Stimulated activated CD8-positive, alpha-beta memory T cell treated with anti-CD3 and anti-CD28 coated beads, Interleukin-12 subunit alpha, Interleukin-12 subunit beta, amount 100 ng/mL, for 4 hours (primary cell): ENCODE measurements around the gene SLC4A7.
"Not testable (repeated sequence)": the region's sequence is repeated elsewhere in the genome, so short reads cannot be mapped to it uniquely, and the experiment has no call there.

ENCODE experiments used
- DNase-seq: peaks from one replicate; pipeline ENCODE4 v3.0.0-alpha.2; 2020; ENCODE audit warnings: low read depth

SLC4A7 gene

DNA sequence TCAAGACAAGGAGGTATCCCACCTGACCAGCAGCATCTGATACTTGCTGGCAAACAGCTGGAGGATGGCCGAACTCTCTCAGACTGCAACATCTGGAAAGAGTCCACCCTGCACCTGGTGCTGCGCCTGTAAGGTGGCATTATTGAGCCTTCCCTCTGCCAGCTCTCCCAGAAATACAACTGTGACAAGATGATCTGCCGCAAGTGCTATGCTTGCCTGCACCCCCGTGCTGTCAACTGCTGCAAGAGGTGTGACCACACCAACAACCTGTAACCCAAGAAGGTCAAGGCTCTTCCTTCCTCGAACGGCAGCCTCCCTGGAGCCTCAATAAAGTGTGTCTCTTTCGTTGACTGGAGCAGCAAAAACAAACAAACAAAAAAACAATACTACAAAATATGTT, 2.2 kb upstream of the SLC4A7 start:
- no peak for DNase-seq

DNA sequence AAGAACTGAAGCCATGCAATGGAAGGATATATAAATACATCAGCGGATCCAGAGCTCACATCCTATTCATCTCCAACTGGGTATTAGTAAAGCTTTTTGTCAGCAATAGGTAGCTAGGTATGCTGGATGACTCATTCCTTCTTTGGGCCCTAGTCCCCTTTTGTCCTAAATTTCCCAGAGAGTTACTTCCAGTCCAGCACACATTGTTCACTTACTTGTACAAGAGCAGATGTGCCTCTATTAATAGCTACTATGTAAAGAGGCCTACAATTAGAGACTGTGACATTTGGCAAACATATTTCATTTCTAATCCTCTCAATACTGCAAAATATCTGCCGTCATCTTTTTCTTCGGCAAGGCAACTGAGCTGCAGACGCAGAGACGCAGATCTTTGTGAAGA, 1.7 kb upstream of the SLC4A7 start:
- DNase-seq = no peak

DNA sequence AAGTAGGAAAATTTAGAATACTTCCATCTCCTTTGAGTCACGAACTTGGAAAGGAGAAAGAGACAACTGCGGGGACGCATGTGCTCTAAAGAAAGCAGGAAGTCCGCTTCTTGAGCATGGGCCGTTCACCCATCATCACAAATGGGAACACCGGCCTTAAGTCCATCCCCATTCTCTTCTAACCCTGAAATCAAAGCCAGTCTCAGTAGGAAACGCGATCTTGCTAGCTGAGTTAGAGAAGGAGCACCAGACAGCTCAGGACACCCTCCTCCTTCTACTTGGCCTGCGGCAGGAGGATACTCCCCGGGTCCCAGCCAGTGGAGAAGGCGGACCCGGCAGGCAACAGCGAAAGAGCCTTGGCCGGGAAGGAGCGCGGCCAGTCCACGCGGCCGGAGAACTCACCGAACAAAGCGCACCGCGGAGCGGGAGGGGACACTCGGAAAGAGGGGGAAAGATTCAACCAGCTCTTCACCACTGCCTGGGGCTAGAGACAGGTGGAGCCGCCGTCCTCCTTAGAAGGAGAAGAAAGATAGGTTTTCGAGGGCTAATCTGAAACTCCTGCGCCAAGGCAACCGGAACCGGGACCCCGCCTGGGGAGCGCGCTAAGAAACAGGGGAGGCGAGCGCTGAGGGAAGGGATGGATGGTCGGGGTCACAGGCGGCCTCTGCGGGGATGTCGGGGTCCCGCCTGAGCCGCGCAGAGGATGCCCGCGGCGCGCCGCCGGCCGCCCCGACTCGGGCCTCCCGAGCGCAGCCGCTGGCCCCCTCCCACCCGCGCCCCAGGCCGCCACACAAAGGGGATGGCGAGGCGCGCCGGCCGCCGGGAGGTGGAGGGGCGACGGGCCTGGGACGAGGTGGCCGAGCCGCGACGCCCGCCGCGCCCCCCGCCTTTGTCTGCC, 818 bp downstream of the SLC4A7 start:
- peak; percentile 11 for DNase-seq

DNA sequence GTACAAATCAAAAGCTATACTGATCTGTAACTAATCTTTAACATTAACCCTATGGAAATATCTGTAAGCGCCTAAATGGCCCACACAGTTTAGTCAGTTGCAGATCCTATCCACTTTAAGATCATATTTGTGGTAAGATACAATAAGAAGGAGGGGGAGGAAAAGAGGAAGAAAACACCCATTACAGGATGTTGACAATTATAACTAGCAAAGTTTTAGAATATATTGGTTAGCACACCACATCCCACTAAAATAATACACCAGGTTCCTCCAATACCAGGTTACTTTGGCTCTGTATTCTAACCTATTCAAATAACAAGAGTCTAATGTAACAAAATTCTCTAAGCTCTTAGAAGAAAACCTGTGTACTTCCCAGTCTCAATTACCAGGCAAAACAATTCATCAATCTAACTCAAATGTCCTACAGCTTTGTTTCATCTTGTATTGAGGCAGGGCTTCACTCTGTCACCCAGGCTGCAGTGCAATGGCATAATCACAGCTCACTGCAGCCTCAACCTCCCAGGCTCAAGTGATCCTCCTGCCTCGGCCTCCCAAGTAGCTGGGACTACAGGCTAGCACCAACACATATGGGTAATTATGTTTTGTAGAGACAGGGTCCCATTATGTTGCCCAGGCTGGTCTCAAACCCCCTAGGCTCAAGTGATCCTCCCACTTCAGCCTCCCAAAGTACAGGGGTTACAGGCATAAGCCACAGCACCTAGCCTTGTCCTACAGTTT, 4.2 kb downstream of the SLC4A7 start:
- DNase-seq = no peak

DNA sequence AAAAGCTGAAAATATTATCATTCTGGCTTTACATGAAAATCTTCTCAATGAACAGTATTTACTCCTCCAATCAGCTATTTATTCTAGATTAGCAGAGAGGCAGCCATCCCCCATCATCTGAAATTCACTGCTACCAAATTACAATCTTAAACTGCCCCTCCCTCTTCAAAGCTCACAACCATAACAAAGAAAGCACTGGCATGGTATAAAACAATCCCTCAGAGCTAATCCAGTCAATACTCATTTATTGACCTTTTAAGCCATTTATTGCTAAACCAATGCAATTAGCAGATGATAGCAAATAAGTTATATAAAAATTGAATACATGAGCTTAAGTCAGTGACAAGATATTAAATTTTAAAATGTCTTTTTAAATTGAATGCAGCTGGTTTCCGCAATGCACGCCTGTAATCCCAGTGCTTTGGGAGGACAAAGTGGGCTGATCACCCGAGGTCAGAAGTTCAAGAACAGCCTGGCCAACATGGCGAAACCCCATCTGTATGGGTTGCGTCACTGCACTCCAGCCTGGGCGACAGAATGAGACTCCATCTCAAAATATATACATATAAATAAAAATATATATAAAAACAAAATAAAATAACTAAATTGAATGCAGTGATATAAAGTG, 12.1 kb downstream of the SLC4A7 start:
- no peak for DNase-seq

DNA sequence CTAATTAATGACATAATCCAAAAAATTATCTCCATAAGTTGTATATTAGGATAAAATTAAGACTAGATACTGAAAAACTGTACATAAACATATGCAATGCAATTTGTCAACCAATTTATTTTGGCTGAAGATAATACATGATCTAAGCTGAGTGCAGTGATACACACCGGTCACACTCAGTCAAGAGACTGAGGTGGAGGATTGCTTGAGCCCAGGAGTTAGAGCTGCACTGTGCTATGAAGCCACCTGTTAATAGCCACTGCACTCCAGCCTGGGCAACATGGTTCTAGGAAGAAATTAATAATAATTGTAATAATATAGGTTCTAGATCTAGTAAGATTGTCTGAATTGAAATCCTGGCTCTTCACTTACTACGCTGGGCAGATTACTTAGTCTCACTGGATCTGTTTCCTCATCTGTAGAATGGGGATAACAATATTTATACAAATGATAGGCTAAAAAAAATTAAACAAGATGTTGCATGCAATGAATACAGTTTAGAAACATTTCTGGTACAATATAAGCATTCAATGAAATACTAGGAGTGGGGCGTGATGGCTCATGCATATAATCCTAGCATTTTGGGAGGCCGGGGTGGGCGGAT, 15.8 kb downstream of the SLC4A7 start:
- DNase-seq = no peak

DNA sequence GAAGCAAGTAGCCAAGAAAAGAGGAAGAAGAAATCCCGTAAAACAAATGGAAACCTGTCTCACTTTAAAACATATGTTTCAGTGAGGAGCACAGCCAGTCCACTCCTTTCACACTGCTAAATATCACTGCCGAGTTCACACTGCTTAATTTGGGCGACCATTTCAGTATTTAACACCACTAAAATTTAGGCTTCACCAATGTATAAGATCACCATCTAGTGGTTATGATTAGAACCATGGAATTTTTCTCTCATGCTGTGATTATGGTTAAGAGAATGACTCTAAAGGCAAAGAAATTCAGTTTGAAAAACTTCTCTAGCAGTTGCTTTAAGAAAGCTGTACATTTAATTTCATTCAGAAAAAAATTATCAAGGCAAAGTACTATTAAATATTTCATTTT, 16.6 kb downstream of the SLC4A7 start:
- no peak for DNase-seq

DNA sequence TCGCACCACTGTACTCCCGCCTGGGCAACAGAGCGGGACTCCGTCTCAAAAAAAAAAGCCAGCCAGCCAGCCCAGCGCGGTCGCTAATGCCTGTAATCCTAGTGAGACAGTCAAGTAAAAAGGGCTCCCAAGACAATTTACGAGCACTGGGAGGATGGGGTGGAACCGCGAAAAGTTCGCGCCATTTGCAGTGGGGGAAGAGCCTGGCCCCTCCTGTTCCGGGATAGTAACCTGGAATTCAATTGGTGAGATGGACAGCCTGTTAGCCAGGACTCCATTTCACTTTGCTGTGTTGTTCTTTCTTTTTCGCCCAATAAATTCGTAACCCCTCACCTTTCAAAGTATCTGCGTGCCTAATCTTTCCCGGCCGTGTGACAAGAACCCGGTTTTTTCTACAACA, 19.5 kb downstream of the SLC4A7 start:
- DNase-seq = no peak

DNA sequence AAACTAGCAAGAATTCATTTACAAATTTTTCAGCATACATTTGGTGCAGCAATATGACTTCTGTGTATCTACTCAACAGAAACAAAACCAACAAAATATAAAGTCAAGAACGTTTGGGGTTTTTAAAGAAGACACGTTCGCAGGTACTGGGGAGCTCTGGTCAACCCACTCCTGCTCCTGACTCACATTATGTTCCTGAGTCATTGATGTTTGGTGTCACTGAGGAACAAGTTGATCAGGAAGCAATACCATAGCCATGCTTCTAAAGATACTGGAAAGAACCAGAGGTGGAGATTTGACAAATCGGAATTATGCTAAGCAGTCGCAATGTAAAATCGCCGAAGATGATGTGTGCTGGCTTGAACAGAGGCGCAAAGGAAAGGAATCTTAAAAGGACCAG, 22.0 kb downstream of the SLC4A7 start:
- DNase-seq = no peak

DNA sequence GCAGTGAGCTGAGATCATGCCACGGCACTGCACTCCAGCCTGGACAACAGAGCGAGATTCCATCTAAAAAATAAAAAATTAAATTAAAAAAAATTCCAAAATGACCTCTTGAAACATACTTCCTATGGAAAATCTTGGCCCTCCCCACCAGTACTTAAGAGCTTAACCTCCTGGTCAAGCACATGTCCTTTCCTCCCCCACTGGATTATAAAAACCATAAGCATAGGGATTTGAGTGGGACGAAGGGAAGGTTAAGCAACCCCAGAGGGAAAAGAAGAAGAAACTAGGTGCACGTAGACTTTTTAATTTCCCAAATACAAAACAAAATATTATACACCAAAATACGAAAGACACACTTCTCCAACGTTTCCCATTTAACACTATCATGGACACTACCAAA, 25.3 kb downstream of the SLC4A7 start:
- no peak for DNase-seq

DNA sequence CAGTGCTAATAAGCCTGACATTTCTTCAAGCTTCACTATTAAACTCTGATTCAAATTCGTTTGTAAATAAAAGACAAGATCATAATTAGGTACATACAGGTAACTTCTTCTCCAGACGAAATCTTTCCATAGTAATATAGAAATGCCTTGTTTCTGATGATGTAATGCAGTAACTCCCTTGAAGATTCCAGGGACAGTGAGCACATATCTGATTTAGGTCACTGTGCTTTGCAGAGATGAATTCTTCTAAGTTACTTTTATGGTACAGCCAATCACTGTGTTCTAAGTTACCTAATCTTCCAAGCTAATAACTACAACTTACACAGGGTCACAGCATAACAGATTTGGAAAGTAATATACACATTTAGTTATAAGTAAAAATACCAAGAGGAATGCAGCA, 27.6 kb downstream of the SLC4A7 start:
- DNase-seq = no peak

DNA sequence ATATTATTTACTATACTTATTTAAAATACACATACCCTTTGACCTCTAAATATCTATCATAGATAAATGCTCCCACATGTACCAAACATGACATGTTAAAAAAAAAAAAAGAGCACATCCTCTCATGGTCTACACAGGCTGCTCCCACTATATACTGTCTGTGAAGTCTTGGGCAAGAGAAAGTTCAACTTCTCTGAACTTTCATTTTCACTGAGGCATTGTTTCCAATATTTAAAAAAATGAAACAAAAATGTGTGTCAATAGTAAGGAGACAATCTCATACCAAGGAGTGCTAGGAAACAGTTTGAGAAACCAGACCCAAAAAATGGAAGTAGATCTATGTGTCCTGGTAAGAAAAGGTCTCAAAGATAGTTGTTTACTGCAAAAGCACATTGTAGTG, 29.3 kb downstream of the SLC4A7 start:
- DNase-seq = no peak

DNA sequence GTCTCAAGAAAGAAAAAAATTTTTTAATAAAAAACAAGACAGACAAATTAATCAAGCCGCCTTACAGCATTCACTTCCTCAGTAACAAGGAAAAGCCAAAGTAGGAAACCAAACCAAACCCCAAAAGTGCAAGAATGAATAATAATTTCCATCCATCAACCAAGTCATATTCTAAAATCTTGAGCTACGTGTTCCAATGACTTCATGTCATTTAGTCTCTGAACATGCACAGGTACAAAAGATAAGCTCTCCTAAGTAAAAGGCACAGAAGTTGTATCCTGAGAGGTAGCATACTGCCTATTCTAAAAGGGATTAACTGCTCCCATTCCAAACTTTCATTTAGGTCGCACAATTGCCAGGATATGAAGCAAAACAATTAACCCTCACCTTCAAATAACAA, 29.7 kb downstream of the SLC4A7 start:
- no peak for DNase-seq

DNA sequence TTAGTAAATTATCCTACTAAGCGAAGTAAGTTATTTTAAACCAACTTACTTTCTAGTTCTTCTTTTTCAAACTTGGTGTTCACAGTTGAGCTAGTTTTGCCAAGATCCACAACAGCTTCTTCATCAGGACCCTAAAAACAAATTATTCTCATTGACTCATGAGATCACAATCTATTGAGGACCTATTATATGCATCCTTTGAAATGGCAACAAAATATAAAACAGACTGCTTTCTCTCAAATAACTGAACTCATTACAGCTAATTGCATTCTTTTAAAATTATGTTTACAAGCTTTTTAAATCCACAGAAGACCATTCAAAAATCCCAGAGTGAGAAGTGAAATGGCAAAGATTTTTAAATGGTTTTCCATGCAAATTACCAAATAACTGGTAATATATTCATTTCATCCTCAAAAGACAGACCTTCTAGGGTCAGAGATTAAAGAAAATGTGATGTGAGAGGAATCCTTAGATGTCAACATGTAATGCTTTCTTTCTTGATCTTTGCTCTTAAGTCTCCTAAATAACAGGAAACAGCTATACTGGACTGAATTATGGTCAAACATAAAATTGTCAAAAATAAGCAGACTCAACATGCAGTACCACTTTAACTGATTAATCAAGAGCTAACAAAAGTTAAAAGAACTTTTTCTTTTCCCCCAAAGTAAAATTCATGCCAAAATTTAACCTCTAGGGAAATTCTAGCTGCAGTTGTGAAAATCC, 31.7 kb downstream of the SLC4A7 start:
- no peak for DNase-seq

DNA sequence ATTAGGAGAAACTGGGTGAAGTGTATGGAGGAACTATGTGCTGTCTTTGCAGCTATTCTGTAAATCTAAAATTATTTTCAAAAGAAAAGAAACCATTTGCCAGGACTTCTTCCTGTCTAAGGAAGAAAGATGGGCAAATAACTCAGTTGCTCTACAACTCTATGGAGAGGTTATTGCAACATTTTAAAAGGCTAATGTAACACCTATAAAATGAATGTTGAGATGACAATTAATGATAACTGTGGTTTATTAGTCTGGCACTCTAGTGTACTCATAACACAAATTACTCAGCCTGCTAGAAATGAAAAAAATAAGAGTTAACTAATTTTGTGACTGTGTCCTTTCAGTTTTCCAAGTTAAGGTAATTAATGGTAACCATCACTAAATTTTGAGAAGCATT, 32.3 kb downstream of the SLC4A7 start:
- no peak for DNase-seq

DNA sequence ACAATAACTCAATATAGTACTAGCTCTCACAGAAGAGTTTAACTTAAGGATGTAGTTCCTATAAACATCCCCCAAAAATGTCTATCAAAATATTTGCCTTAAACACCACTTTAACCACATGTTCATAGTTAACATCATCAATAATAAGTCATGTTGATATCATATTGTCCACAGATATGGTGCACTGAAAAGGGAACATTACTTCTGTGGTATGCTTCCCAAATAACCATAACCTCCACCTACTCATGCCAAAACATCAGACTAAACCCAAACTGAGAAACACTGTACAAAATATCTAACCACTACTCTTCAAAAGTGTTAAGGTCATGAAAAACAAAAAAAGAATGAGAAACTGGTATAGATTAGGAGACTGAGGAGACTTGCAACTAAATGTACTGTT, 32.9 kb downstream of the SLC4A7 start:
- DNase-seq = no peak

DNA sequence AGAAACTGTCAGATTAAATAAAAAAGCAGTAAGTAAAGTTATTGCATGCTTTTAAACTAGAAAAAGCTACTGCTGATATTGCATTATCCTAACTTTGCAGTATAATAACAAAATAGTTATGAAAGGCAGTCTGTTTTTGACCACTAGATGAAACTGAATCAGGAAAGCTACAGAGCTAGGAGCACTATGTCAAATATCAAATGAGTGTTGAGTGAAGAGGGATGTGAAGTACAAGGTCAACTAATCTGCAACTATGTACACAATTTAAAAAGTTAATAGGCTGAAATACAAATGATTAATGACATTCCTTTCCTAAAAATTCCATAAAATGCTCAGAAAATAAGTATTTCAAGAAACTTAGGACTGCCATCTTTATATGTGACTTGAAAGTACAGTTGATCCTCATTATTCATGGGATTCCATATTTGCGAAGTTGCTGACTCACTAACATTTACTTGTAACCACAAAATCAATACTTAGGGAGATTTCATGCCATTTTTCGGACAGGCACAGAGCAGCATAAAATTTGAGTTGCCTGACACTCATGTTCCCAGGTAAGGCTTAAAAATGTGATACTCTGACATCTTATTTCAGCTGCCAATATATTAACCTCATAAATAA, 34.5 kb downstream of the SLC4A7 start:
- no peak for DNase-seq

DNA sequence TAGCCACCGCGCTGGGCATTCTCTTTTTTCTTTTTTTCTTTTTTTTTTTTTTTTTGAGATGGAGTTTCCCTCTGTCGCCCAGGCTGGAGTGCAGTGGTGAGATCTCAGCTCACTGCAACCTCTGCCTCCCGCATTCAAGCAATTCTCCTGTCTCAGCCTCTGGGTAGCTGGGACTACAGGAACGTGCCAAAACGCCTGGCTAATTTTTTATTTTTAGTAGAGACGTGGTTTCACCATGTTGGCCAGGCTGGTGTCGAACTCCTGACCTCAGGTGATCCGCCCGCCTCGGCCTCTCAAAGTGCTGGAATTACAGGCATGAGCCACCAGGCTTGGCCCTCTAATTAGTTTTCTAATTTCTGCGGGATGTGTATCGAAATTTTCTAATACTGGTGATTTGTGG, 41.2 kb downstream of the SLC4A7 start:
- DNase-seq = not testable (repeated sequence)

DNA sequence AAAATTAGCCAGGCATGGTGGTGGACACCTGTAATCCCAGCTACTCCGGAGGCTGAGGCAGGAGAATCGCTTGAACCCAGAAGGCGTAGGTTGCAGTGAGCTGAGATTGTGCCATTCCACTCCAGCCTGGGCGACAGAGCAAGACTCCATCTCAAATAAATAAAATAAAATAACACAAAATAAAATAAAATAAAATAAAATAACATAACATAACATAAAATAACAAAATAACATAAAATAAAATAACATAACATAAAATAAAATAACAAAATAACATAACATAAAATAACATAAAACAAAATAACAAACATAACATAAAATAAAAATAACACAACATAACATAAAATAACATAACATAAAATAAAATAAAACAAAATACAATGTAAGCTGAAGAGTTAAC, 45.8 kb downstream of the SLC4A7 start:
- DNase-seq = not testable (repeated sequence)

DNA sequence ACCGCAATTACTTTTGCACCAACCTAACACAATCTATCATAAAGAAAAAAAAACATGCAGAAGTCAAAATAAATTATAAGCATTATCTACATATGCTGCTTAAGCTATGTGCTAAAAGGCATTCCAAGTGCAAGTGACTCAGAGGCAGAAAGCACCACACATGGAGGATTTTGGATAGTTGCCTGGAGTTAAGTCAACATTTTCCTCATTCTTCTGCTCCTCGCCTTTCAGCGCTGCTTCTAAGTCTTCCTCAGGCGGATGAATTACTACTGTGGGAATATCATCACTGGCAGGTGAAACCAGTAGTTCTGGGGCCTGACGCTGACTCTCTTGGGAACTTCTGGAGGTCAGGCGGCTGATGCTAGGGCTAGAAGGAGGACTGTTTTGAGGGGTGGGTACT, 53.1 kb downstream of the SLC4A7 start:
- no peak for DNase-seq

DNA sequence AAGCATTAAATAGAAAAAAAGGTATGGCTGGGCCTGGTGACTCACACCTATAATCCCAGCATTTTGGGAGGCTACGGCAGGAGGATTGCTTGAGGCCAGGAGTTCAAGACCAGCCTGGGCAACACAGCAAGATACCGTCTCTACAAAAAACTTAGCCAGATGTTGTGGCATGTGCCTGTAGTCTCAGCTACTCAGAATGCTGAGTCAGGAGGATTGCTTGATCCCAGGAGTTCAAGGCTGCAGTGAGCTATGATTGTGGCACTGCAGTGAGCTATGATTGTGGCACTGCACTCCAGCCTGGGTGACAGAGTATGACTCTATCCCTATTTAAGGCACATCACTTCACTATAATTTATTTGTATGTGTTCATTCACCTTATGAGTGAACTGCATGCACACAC, 54.3 kb downstream of the SLC4A7 start:
- DNase-seq = no peak

DNA sequence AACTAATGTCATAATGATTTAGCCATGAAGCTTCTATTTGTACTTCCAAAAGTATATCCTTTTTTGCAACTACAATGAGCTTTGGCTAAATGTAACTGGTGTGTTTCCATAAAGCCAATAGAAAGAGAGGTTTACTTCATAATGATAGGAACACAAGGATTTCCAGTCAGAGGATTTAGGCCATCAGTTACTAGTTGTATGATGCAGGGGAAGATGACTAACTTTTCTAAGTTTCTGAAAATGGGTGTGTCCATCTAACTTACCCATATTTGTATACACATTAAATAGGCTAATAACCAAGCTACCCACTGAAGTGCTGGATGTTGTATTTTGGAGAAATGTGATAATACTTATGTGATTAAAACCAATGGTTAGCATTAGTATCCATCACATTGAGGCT, 55.7 kb downstream of the SLC4A7 start:
- DNase-seq = no peak
